ENCODE results near the gene TMPRSS12.
"Not testable (repeated sequence)": the region's sequence is repeated elsewhere in the genome, so short reads cannot be mapped to it uniquely, and the experiment has no call there.

The TMPRSS12 gene

GRCh38 chr12:50855679-50856078 is 13.0 kb downstream of the TMPRSS12 start:
- H3K4me3 ChIP-seq (ENCODE audit: low read depth, low read length), result not testable (repeated sequence)

GRCh38 chr12:50859621-50860310 is 17.0 kb downstream of the TMPRSS12 start:
- no peak overlapping the region for H3K4me3 ChIP-seq (ENCODE audit: low read depth, low read length)

GRCh38 chr12:50862316-50862715 is 19.6 kb downstream of the TMPRSS12 start:
- H3K4me3 ChIP-seq (ENCODE audit: low read depth, low read length), result no peak overlapping the region

GRCh38 chr12:50865266-50865665 is 22.5 kb downstream of the TMPRSS12 start:
- no peak overlapping the region for H3K4me3 ChIP-seq (ENCODE audit: low read depth, low read length)

GRCh38 chr12:50868881-50869280 is 26.2 kb downstream of the TMPRSS12 start:
- not testable (repeated sequence) for H3K4me3 ChIP-seq (ENCODE audit: low read depth, low read length)

- H3K4me3 ChIP-seq (ENCODE audit: low read depth, low read length), result no peak overlapping the region
These were observed 39.8 kb downstream of the TMPRSS12 start for GRCh38 chr12:50882563-50882962.

- H3K4me3 ChIP-seq (ENCODE audit: low read depth, low read length), result no peak overlapping the region
These were observed 44.5 kb downstream of the TMPRSS12 start for GRCh38 chr12:50887191-50887590.

- H3K4me3 ChIP-seq (ENCODE audit: low read depth, low read length), result no peak overlapping the region
These were observed 45.9 kb downstream of the TMPRSS12 start for GRCh38 chr12:50888666-50889065.

GRCh38 chr12:50894241-50894640 is 51.5 kb downstream of the TMPRSS12 start:
- H3K4me3 ChIP-seq (ENCODE audit: low read depth, low read length), result no peak overlapping the region

- no peak overlapping the region for H3K4me3 ChIP-seq (ENCODE audit: low read depth, low read length)
These were observed 59.0 kb downstream of the TMPRSS12 start for GRCh38 chr12:50901685-50902113.

- H3K4me3 ChIP-seq (ENCODE audit: low read depth, low read length), result not testable (repeated sequence)
These were observed 65.8 kb downstream of the TMPRSS12 start for GRCh38 chr12:50908479-50908878.

GRCh38 chr12:50912361-50912760 is 69.6 kb downstream of the TMPRSS12 start:
- not testable (repeated sequence) for H3K4me3 ChIP-seq (ENCODE audit: low read depth, low read length)

- no peak overlapping the region for H3K4me3 ChIP-seq (ENCODE audit: low read depth, low read length)
These were observed 70.5 kb downstream of the TMPRSS12 start for GRCh38 chr12:50913224-50913623.

- no peak overlapping the region for H3K4me3 ChIP-seq (ENCODE audit: low read depth, low read length)
These were observed 72.3 kb downstream of the TMPRSS12 start for GRCh38 chr12:50914872-50915484.

- H3K4me3 ChIP-seq (ENCODE audit: low read depth, low read length), result no peak overlapping the region
These were observed 73.6 kb downstream of the TMPRSS12 start for GRCh38 chr12:50916292-50916691.

- no peak overlapping the region for H3K4me3 ChIP-seq (ENCODE audit: low read depth, low read length)
These were observed 76.0 kb downstream of the TMPRSS12 start for GRCh38 chr12:50918584-50919316.

GRCh38 chr12:50922820-50923219 is 80.1 kb downstream of the TMPRSS12 start:
- no peak overlapping the region for H3K4me3 ChIP-seq (ENCODE audit: low read depth, low read length)

GRCh38 chr12:50923361-50924130 is 80.8 kb downstream of the TMPRSS12 start:
- no peak overlapping the region for H3K4me3 ChIP-seq (ENCODE audit: low read depth, low read length)

- H3K4me3 ChIP-seq (ENCODE audit: low read depth, low read length), result peak overlapping the region; percentile 14
These were observed 81.4 kb downstream of the TMPRSS12 start for GRCh38 chr12:50924131-50924438.

- H3K4me3 ChIP-seq (ENCODE audit: low read depth, low read length), result peak overlapping the region; percentile 64
These were observed 82.0 kb downstream of the TMPRSS12 start for GRCh38 chr12:50924439-50925341.

GRCh38 chr12:50925342-50925651 is 82.6 kb downstream of the TMPRSS12 start:
- H3K4me3 ChIP-seq (ENCODE audit: low read depth, low read length), result peak overlapping the region; percentile 64

All from iPS-11a (cell line).